HCT116 (cell line): ENCODE results near the gene HSP90AA1. TPM values are rescaled to one million over a fixed set of nuclear protein-coding genes. Genes with fewer than 3 reads are reported as not detected.

Source experiments
- ATAC-seq: fragments of 200-7000 bp; cut with Tn5 transposase; 2 replicates; pipeline ENCODE4 v1.9.1; 2020; ENCODE audit warnings: mild to moderate bottlenecking, moderate library complexity
- BruUV-seq: library from RNA; stranded (reverse); fragments of 400-500 nt; replicated peaks from 2 replicates; lab custom pipeline; 2021; lab: Mats Ljungman, UMichigan
- CTCF ChIA-PET: fragments of 300-600 bp; sonication (Branson Sonifier 250); formaldehyde crosslinking; loops from one replicate; lab custom pipeline; 2021; ENCODE audit warnings: antibody characterized with exemption; lab: Charles Lee
- POLR2A ChIA-PET: fragments of 300-600, 350-600 bp; sonication (Branson Sonifier 250); formaldehyde crosslinking; loops from one replicate; lab custom pipeline; 2021; ENCODE audit warnings: antibody characterized with exemption; lab: Charles Lee
- RAD21 ChIA-PET, 2 experiments: fragments of 300-600 bp; sonication (Branson Sonifier 250); formaldehyde crosslinking; loops; one replicate each; lab custom pipeline; 2023; ENCODE audit warnings: low total read pairs in 2 of 2; ENCODE audit not compliant: uncharacterized antibody in 2 of 2, unreplicated experiment in 2 of 2, low non-redundant PET in 1 of 2; lab: Charles Lee
- DNase-seq: peaks from one replicate; pipeline ENCODE4 v3.0.0-alpha.2; 2010; ENCODE audit warnings: low read depth, low spot score
- H2AFZ ChIP-seq: fragments of 200-600 bp; shearing (Covaris generic), sonication (generic); 2 replicates; pipeline ENCODE4 v1.6.1; 2017; ENCODE audit warnings: low read depth, mixed run types, mixed read lengths, antibody characterized with exemption, low read length; ENCODE audit not compliant: poor library complexity, severe bottlenecking
- H3K27ac ChIP-seq: 2 replicates; pipeline ENCODE4 v1.5.1; 2012; ENCODE audit warnings: low read depth, low read length
- H3K27me3 ChIP-seq: fragments of 200-600 bp; sonication (generic); 2 replicates; pipeline ENCODE4 v1.6.1; 2016; ENCODE audit warnings: mixed run types, low read length, mixed read lengths; ENCODE audit not compliant: insufficient read depth
- H3K36me3 ChIP-seq, 2 experiments: fragments of 200-500 bp in 1 of 2; fragments of 200-600 bp in 1 of 2; sonication (Bioruptor generic) in 1 of 2; sonication (generic) in 1 of 2; 2 replicates each; pipeline versions ENCODE4 v1.5.1 to v1.6.1; 2014 to 2016; ENCODE audit warnings: low read length in 2 of 2, inconsistent platforms in 1 of 2, mixed read lengths in 1 of 2, mixed run types in 1 of 2; ENCODE audit not compliant: insufficient read depth in 2 of 2, control insufficient read depth in 1 of 2
- H3K4me1 ChIP-seq, 2 experiments: fragments of 200-600 bp in 1 of 2; sonication (generic) in 1 of 2; 2 replicates each; pipeline versions ENCODE4 v1.5.1 to v1.6.1; 2012 to 2017; ENCODE audit warnings: low read length in 2 of 2, inconsistent platforms in 1 of 2, mild to moderate bottlenecking in 1 of 2, mixed read lengths in 1 of 2, mixed run types in 1 of 2, moderate library complexity in 1 of 2; ENCODE audit not compliant: insufficient read depth in 2 of 2, control insufficient read depth in 1 of 2
- H3K4me2 ChIP-seq: fragments of 200-600 bp; sonication (generic); 2 replicates; pipeline ENCODE4 v1.6.1; 2017; ENCODE audit warnings: mixed run types, low read length, mixed read lengths
- H3K4me3 ChIP-seq, 2 experiments: fragments of 200-600 bp in 1 of 2; sonication (generic) in 1 of 2; replicated peaks in 1 of 2; 2 replicates each; pipeline ENCODE4 v1.5.1; 2011 to 2016; ENCODE audit warnings: low read length in 2 of 2, control low read depth in 1 of 2, low read depth in 1 of 2, mild to moderate bottlenecking in 1 of 2, mixed read lengths in 1 of 2, mixed run types in 1 of 2
- H3K79me2 ChIP-seq: fragments of 200-600 bp; sonication (generic); 2 replicates; pipeline ENCODE4 v1.6.1; 2017; ENCODE audit warnings: mild to moderate bottlenecking, mixed run types, low read length, moderate library complexity, mixed read lengths; ENCODE audit not compliant: insufficient read depth
- H3K9ac ChIP-seq: fragments of 200-600 bp; sonication (generic); 2 replicates; pipeline ENCODE4 v1.6.1; 2016; ENCODE audit warnings: low read length, mixed read lengths
- H3K9me2 ChIP-seq: fragments of 200-600 bp; sonication (generic), shearing (Covaris generic); 2 replicates; pipeline ENCODE4 v1.6.1; 2017; ENCODE audit warnings: mixed run types, mild to moderate bottlenecking, moderate library complexity; ENCODE audit not compliant: insufficient read depth
- H3K9me3 ChIP-seq, 2 experiments: fragments of 200-500 bp in 1 of 2; fragments of 200-600 bp in 1 of 2; sonication (Bioruptor generic) in 1 of 2; sonication (generic) in 1 of 2; 2 replicates each; pipeline ENCODE4 v1.6.1; 2014 to 2017; ENCODE audit warnings: low read length in 2 of 2, mixed read lengths in 2 of 2, inconsistent platforms in 1 of 2, low read depth in 1 of 2, mild to moderate bottlenecking in 1 of 2, mixed run types in 1 of 2, moderate library complexity in 1 of 2; ENCODE audit not compliant: control insufficient read depth in 1 of 2, insufficient read depth in 1 of 2
- H4K20me1 ChIP-seq: fragments of 200-600 bp; sonication (generic), shearing (Covaris generic); 2 replicates; pipeline ENCODE4 v1.6.1; 2017; ENCODE audit warnings: mixed run types, mild to moderate bottlenecking, moderate library complexity; ENCODE audit not compliant: insufficient read depth
- CEBPB ChIP-seq: IDR thresholded peaks from 2 replicates; pipeline ENCODE4 v1.6.1; 2012; ENCODE audit warnings: low read depth
- EGR1 ChIP-seq: IDR thresholded peaks from 2 replicates; pipeline ENCODE4 v1.6.1; 2012; ENCODE audit warnings: low read depth
- ELF1 ChIP-seq: IDR thresholded peaks from 2 replicates; pipeline ENCODE4 v1.6.1; 2012; ENCODE audit warnings: low read depth, borderline replicate concordance
- EZH2phosphoT487 ChIP-seq: fragments of 200-600 bp; IDR thresholded peaks from 2 replicates; pipeline ENCODE4 v1.6.1; 2018; ENCODE audit warnings: antibody characterized with exemption, borderline replicate concordance
- POLR2AphosphoS5 ChIP-seq: IDR thresholded peaks from 2 replicates; pipeline ENCODE4 v1.6.1; 2011; ENCODE audit warnings: mild to moderate bottlenecking, low read depth, low read length, moderate library complexity
- RAD21 ChIP-seq: IDR thresholded peaks from 2 replicates; pipeline ENCODE4 v1.6.1; 2012; ENCODE audit warnings: low read depth, mild to moderate bottlenecking
- SIN3A ChIP-seq: IDR thresholded peaks from 2 replicates; pipeline ENCODE4 v1.6.1; 2012; ENCODE audit warnings: low read depth
- SP1 ChIP-seq: IDR thresholded peaks from 2 replicates; pipeline ENCODE4 v1.6.1; 2012; ENCODE audit warnings: low read depth
- SRF ChIP-seq: IDR thresholded peaks from 2 replicates; pipeline ENCODE4 v1.6.1; 2012; ENCODE audit warnings: low read depth
- TCF7L2 ChIP-seq: IDR thresholded peaks from 2 replicates; pipeline ENCODE4 v1.7.0; 2011; ENCODE audit warnings: borderline replicate concordance, inconsistent platforms; ENCODE audit not compliant: insufficient read depth, insufficient read length; ENCODE audit errors: extremely low read depth
- ZFX ChIP-seq: fragments of 450-650 bp; IDR thresholded peaks from 2 replicates; pipeline ENCODE4 v1.6.1; 2017
- intact Hi-C: fragments of 100-400 bp; cut with micrococcal nuclease; formaldehyde crosslinking; loops from 2 replicates; pipeline ENCODE4 v1.10.0; 2022
- total RNA-seq: library from RNA; stranded (reverse); gene quantifications from one replicate; pipeline ENCODE4 v1.2.1, GENCODE V29; 2021; ENCODE audit not compliant: unreplicated experiment
- TF ChIP-seq, protein P1 (sequence below): IDR thresholded peaks from 2 replicates; pipeline ENCODE4 v1.6.1; 2012
- TF ChIP-seq, protein P2 (sequence below): IDR thresholded peaks from 2 replicates; pipeline ENCODE4 v1.6.1; 2011; ENCODE audit warnings: mild to moderate bottlenecking, low read length, moderate library complexity; ENCODE audit not compliant: insufficient replicate concordance; ENCODE audit errors: extremely low read depth

HSP90AA1 gene
- total RNA-seq, 1 experiment from 2014 or later = 1,380 TPM

DNA sequence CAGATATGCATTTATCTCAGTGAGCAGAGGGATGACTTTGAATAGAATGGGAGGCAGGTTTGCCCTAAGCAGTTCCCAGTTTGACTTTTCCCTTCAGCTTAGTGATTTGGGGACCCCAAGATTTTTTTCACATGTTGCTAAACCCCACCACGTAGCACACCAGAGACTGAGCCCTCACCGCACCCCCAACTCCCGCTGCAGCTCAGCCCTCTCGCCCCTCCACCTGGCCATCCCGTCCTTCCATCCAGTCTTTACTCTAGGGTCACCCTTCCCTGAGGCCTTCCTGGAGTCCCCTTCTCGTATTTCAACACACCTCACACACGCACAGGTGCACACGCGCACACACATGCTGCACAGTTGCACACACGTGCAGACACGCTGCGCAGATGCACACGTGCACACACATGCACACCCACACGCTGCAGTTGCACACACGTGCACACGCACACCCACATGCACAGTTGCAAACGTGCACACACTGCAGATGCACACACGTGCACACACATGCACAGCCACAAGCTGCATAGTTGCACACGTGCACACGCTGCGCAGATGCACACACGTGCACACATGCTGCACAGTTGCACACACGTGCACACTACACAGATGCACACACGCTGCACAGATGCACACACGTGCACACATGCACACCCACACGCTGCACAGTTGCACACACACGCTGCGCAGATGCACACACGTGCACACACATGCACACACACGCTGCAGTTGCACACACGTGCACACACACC lies 30.0 kb downstream of the HSP90AA1 start:
- RAD21 ChIA-PET = no interaction called here
- POLR2A ChIA-PET = no interaction called here
- no peaks in the 10 kb centered on the region for H3K79me2 ChIP-seq
- H3K9ac ChIP-seq = no peak overlapping the region
- H3K27me3 ChIP-seq = no peaks in the 10 kb centered on the region
- no peak for DNase-seq
- no peaks in the 10 kb centered on the region for H4K20me1 ChIP-seq
- BruUV-seq = no TSS peak
- H2AFZ ChIP-seq = no peak overlapping the region
- H3K9me3 ChIP-seq = no peaks in the 10 kb centered on the region
- no peak overlapping the region for H3K27ac ChIP-seq
- intact Hi-C loops = no loop called here
- H3K9me2 ChIP-seq = no peaks in the 10 kb centered on the region
- no peak for ATAC-seq
- H3K4me2 ChIP-seq = no peak overlapping the region
- H3K4me1 ChIP-seq = no peaks in the 10 kb centered on the region
- no peak for TF ChIP-seq RAD21
- TF ChIP-seq TCF7L2 = no peak
- no peak for TF ChIP-seq POLR2AphosphoS5
- no peak for TF ChIP-seq SP1
- no peak for TF ChIP-seq ZFX
- no peak for TF ChIP-seq ELF1
- no peak for TF ChIP-seq CEBPB
- TF ChIP-seq EZH2phosphoT487 = no peak
- TF ChIP-seq, protein P1, sequence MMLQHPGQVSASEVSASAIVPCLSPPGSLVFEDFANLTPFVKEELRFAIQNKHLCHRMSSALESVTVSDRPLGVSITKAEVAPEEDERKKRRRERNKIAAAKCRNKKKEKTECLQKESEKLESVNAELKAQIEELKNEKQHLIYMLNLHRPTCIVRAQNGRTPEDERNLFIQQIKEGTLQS = no peak
- no peak for TF ChIP-seq SIN3A
- no peak for TF ChIP-seq EGR1
- TF ChIP-seq, protein P2, sequence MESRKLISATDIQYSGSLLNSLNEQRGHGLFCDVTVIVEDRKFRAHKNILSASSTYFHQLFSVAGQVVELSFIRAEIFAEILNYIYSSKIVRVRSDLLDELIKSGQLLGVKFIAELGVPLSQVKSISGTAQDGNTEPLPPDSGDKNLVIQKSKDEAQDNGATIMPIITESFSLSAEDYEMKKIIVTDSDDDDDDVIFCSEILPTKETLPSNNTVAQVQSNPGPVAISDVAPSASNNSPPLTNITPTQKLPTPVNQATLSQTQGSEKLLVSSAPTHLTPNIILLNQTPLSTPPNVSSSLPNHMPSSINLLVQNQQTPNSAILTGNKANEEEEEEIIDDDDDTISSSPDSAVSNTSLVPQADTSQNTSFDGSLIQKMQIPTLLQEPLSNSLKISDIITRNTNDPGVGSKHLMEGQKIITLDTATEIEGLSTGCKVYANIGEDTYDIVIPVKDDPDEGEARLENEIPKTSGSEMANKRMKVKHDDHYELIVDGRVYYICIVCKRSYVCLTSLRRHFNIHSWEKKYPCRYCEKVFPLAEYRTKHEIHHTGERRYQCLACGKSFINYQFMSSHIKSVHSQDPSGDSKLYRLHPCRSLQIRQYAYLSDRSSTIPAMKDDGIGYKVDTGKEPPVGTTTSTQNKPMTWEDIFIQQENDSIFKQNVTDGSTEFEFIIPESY = no peak
- no peak for TF ChIP-seq SRF
- CTCF ChIA-PET = no interaction called here
- H3K36me3 ChIP-seq = no peaks in the 10 kb centered on the region; a peak in 1 of 4 replicates
- H3K4me3 ChIP-seq = no peak overlapping the region
